Body of pancreas (tissue), 4 donors: Measurements from ENCODE around the gene TRIM44. TPM values are rescaled to one million over a fixed set of nuclear protein-coding genes. Genes with fewer than 3 reads are reported as not detected.

Experiments
- ATAC-seq: fragments of 150-250 bp; one replicate; pipeline ENCODE4 v1.9.1; 2016
- DNase-seq, 4 donors: peaks; one replicate each; pipeline ENCODE4 v3.0.0-alpha.2; 2019
- H3K27ac ChIP-seq, 4 donors: fragments of 200-600 bp; sonication (generic); 1 replicate in 3 of 4; 2 replicates in 1 of 4; pipeline versions ENCODE4 v1.5.1 to v1.6.1; 2016 to 2019; ENCODE audit warnings: mild to moderate bottlenecking in 1 of 4, mixed read lengths in 1 of 4, moderate library complexity in 1 of 4
- H3K27me3 ChIP-seq, 2 donors: fragments of 200-600 bp; sonication (generic); one replicate each; pipeline ENCODE4 v1.6.0; 2016; ENCODE audit warnings: mild to moderate bottlenecking in 1 of 2
- H3K36me3 ChIP-seq, 2 donors: fragments of 200-600 bp; sonication (generic); replicated peaks in 1 of 2; 2 replicates each; pipeline ENCODE4 v1.5.1; 2016; ENCODE audit warnings: low read depth in 2 of 2; ENCODE audit not compliant: insufficient read depth in 1 of 2
- H3K4me1 ChIP-seq: fragments of 200-600 bp; sonication (generic); one replicate; pipeline ENCODE4 v1.6.0; 2016
- H3K4me3 ChIP-seq, 2 donors: fragments of 200-600 bp; sonication (generic); 1 replicate in 1 of 2; 2 replicates in 1 of 2; pipeline ENCODE4 v1.5.1; 2016 to 2019
- H3K9me3 ChIP-seq, 3 donors: fragments of 200-600 bp; sonication (generic); 1 replicate in 2 of 3; 2 replicates in 1 of 3; pipeline ENCODE4 v1.5.1; 2016
- CTCF ChIP-seq, 7 experiments: fragments of 450-650 bp in 4 of 7; fragments of 200-600 bp in 3 of 7; sonication (generic) in 3 of 7; IDR thresholded peaks; one replicate each; pipeline ENCODE4 v1.5.1; 2016 to 2019; ENCODE audit warnings: antibody characterized with exemption in 7 of 7
- POLR2A ChIP-seq, 3 donors: fragments of 450-650 bp; IDR thresholded peaks; one replicate each; pipeline ENCODE4 v1.6.1; 2016; ENCODE audit warnings: antibody characterized with exemption in 3 of 3, mild to moderate bottlenecking in 2 of 3
- WGBS, 2 donors: methylation state at CpG; one replicate each; pipeline ENCODE4 v1.1.5; 2017; 5-methylcytosine and 5-hydroxymethylcytosine counted together
- intact Hi-C: fragments of 100-400 bp; cut with DNase I; formaldehyde crosslinking; loops from one replicate; pipeline ENCODE4 v1.15.1; 2023
- total RNA-seq, 2 donors: library from RNA; depleted of rRNA; stranded (reverse); fragments of >200 nt; gene quantifications; one replicate each; pipeline ENCODE4 v1.1.0, GENCODE V29; 2016

TRIM44 gene
- total RNA-seq, 2 donors from 2014 or later, result 17.4 to 81.7 TPM

GRCh38 chr11:35742707-35743454 lies 80.3 kb downstream of the TRIM44 start:
- DNase-seq (no peak), ATAC-seq (no peak)
- Histone ChIP-seq H3K27me3 (no peaks in the 10 kb centered on the region), H3K36me3 (no peaks in the 10 kb centered on the region), H3K4me3 (no peak overlapping the region), H3K27ac (no peak overlapping the region), H3K9me3 (no peaks in the 10 kb centered on the region), H3K4me1 (peaks cover 60% of the 10 kb centered on the region)
- WGBS, 2 donors, result 93 to 99% methylated on average over 4 of the region's 4 CpGs
- intact Hi-C loops, result no loop called here
- peak in 1 of 7 experiments; percentile 5 for TF ChIP-seq CTCF (IDR thresholded peaks at IDR 0.05)
- no peak for TF ChIP-seq POLR2A (IDR thresholded peaks at IDR 0.05)

GRCh38 chr11:35746356-35747153 lies 84.0 kb downstream of the TRIM44 start:
- Histone ChIP-seq H3K9me3 (no peaks in the 10 kb centered on the region), H3K27ac (peak overlapping the region in 2 of 4 donors; percentile 21 to 36), H3K4me1 (peaks cover 55% of the 10 kb centered on the region), H3K4me3 (no peak overlapping the region), H3K36me3 (no peaks in the 10 kb centered on the region), H3K27me3 (no peaks in the 10 kb centered on the region)
- WGBS, 2 donors, result 63 to 70% methylated on average over 4 of the region's 4 CpGs
- ATAC-seq (no peak), DNase-seq (no peak)
- TF ChIP-seq CTCF (IDR thresholded peaks at IDR 0.05), result no peak
- no peak for TF ChIP-seq POLR2A (IDR thresholded peaks at IDR 0.05)
- intact Hi-C loops, result no loop called here

GRCh38 chr11:35747668-35748067 lies 85.1 kb downstream of the TRIM44 start:
- 46 to 61% methylated on average over 4 of the region's 4 CpGs for WGBS, 2 donors
- ATAC-seq (no peak), DNase-seq (peak; percentile 29 to 56 (median 50))

GRCh38 chr11:35748644-35749043 lies 86.1 kb downstream of the TRIM44 start:
- 83 to 96% methylated on average over 1 of the region's 1 CpG for WGBS, 2 donors
- DNase-seq (no peak), ATAC-seq (no peak)
- Histone ChIP-seq H3K27ac (no peak overlapping the region), H3K27me3 (no peaks in the 10 kb centered on the region), H3K4me3 (no peak overlapping the region), H3K9me3 (no peaks in the 10 kb centered on the region), H3K4me1 (peaks cover 62% of the 10 kb centered on the region), H3K36me3 (no peaks in the 10 kb centered on the region)
- intact Hi-C loops, result no loop called here
- TF ChIP-seq CTCF (IDR thresholded peaks at IDR 0.05), result no peak
- TF ChIP-seq POLR2A (IDR thresholded peaks at IDR 0.05), result no peak

More at GRCh38 chr11:35747668-35748067, 85.1 kb downstream of the TRIM44 start:
- Histone ChIP-seq H3K4me3 (no peak overlapping the region), H3K36me3 (no peaks in the 10 kb centered on the region), H3K27me3 (no peaks in the 10 kb centered on the region), H3K27ac (peak overlapping the region in 2 of 4 donors; percentile 32 to 36), H3K4me1 (peaks cover 59% of the 10 kb centered on the region), H3K9me3 (no peaks in the 10 kb centered on the region)
- intact Hi-C loops, result no loop called here
- TF ChIP-seq POLR2A (IDR thresholded peaks at IDR 0.05) (no peak), CTCF (IDR thresholded peaks at IDR 0.05) (no peak)
